ENCODE measurements around the gene EXOC7.

Gene EXOC7

DNA sequence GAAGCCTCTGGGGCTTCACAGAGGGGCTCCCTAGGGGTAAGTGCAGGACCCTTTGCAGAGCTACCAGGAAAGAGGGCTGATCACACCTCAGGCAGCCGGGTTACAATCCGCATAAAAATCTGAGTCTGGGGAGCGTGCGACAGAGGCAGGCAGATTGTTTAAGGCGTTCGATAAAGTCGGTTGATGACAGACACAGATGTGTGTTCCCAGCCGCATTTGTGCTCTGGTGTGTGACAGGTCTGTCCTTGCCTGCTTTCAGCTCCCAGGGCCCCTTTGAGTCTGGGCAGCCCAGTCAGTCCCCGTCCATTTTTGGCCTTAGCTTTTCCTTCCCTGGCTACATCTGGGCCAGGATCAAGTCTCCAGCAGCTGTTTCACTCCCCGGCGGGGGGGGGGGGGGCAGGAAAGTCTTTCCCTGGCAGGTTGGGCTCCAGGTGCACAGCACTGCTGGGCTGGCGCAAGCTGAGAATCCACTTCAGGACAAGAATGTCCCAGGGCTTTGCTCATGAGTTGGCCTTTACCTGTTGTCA, 25.9 kb downstream of the EXOC7 start:
- Histone ChIP-seq H3K79me2 (ENCODE audit: insufficient read depth, low read length) (peaks cover 4% of the 10 kb centered on the region), H3K4me2 (ENCODE audit: insufficient read depth, low read length) (no peak overlapping the region), H3K9me3 (ENCODE audit: insufficient read depth, low read length, severe bottlenecking) (no peaks in the 10 kb centered on the region), H3K27me3 (ENCODE audit: insufficient read depth, low read length, poor library complexity) (no peaks in the 10 kb centered on the region), H3K9ac (ENCODE audit: low read depth, low read length) (no peak overlapping the region), H3K36me3 (ENCODE audit: insufficient read depth, low read length) (peaks cover 3% of the 10 kb centered on the region), H3K27ac (ENCODE audit: low read length) (no peak overlapping the region), H3K4me1 (ENCODE audit: insufficient read depth, low read length) (peaks cover 16% of the 10 kb centered on the region), H4K20me1 (ENCODE audit: insufficient read depth, low read length) (no peaks in the 10 kb centered on the region; the same call in 1 of the 2 replicates), H3K4me3 (ENCODE audit: low read depth in 1 of 2, low read length in 2 of 2) (no peak overlapping the region), H2AFZ (ENCODE audit: low read depth, low read length) (no peak overlapping the region)
- DNase-seq (no peak), ATAC-seq (ENCODE audit: insufficient read depth, low read depth) (no peak)
- TF ChIP-seq, protein P1, sequence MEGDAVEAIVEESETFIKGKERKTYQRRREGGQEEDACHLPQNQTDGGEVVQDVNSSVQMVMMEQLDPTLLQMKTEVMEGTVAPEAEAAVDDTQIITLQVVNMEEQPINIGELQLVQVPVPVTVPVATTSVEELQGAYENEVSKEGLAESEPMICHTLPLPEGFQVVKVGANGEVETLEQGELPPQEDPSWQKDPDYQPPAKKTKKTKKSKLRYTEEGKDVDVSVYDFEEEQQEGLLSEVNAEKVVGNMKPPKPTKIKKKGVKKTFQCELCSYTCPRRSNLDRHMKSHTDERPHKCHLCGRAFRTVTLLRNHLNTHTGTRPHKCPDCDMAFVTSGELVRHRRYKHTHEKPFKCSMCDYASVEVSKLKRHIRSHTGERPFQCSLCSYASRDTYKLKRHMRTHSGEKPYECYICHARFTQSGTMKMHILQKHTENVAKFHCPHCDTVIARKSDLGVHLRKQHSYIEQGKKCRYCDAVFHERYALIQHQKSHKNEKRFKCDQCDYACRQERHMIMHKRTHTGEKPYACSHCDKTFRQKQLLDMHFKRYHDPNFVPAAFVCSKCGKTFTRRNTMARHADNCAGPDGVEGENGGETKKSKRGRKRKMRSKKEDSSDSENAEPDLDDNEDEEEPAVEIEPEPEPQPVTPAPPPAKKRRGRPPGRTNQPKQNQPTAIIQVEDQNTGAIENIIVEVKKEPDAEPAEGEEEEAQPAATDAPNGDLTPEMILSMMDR (IDR thresholded peaks at IDR 0.05; ENCODE audit: borderline replicate concordance, extremely low read depth, low read length, poor library complexity, severe bottlenecking) = no peak
- TF ChIP-seq EZH2 (IDR thresholded peaks at IDR 0.05; ENCODE audit: borderline replicate concordance, low read depth, low read length, severe bottlenecking) = no peak

DNA sequence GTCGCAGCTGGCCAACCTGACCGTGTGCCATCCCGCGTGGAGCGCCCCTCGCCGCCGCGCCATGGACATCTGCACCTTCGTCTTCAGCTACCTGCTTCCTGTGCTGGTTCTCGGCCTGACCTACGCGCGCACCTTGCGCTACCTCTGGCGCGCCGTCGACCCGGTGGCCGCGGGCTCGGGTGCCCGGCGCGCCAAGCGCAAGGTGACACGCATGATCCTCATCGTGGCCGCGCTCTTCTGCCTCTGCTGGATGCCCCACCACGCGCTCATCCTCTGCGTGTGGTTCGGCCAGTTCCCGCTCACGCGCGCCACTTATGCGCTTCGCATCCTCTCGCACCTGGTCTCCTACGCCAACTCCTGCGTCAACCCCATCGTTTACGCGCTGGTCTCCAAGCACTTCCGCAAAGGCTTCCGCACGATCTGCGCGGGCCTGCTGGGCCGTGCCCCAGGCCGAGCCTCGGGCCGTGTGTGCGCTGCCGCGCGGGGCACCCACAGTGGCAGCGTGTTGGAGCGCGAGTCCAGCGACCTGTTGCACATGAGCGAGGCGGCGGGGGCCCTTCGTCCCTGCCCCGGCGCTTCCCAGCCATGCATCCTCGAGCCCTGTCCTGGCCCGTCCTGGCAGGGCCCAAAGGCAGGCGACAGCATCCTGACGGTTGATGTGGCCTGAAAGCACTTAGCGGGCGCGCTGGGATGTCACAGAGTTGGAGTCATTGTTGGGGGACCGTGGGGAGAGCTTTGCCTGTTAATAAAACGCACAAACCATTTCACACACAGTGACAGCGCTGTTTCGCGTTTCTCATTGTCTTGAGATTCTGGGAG, 26.6 kb downstream of the EXOC7 start:
- Histone ChIP-seq H3K27ac (ENCODE audit: low read length) (no peak overlapping the region), H3K9ac (ENCODE audit: low read depth, low read length) (no peak overlapping the region), H2AFZ (ENCODE audit: low read depth, low read length) (no peak overlapping the region), H3K4me2 (ENCODE audit: insufficient read depth, low read length) (no peak overlapping the region), H4K20me1 (ENCODE audit: insufficient read depth, low read length) (no peaks in the 10 kb centered on the region; the same call in 1 of the 2 replicates), H3K9me3 (ENCODE audit: insufficient read depth, low read length, severe bottlenecking) (no peaks in the 10 kb centered on the region), H3K79me2 (ENCODE audit: insufficient read depth, low read length) (peaks cover 11% of the 10 kb centered on the region), H3K27me3 (ENCODE audit: insufficient read depth, low read length, poor library complexity) (no peaks in the 10 kb centered on the region), H3K4me3 (ENCODE audit: low read depth in 1 of 2, low read length in 2 of 2) (no peak overlapping the region), H3K36me3 (ENCODE audit: insufficient read depth, low read length) (no peaks in the 10 kb centered on the region; the same call in 1 of the 2 replicates), H3K4me1 (ENCODE audit: insufficient read depth, low read length) (peaks cover 17% of the 10 kb centered on the region)
- TF ChIP-seq EZH2 (IDR thresholded peaks at IDR 0.05; ENCODE audit: borderline replicate concordance, low read depth, low read length, severe bottlenecking) = no peak
- TF ChIP-seq, protein P1 (IDR thresholded peaks at IDR 0.05; ENCODE audit: borderline replicate concordance, extremely low read depth, low read length, poor library complexity, severe bottlenecking) = no peak
- no peak for ATAC-seq (ENCODE audit: insufficient read depth, low read depth)
- no peak for DNase-seq

DNA sequence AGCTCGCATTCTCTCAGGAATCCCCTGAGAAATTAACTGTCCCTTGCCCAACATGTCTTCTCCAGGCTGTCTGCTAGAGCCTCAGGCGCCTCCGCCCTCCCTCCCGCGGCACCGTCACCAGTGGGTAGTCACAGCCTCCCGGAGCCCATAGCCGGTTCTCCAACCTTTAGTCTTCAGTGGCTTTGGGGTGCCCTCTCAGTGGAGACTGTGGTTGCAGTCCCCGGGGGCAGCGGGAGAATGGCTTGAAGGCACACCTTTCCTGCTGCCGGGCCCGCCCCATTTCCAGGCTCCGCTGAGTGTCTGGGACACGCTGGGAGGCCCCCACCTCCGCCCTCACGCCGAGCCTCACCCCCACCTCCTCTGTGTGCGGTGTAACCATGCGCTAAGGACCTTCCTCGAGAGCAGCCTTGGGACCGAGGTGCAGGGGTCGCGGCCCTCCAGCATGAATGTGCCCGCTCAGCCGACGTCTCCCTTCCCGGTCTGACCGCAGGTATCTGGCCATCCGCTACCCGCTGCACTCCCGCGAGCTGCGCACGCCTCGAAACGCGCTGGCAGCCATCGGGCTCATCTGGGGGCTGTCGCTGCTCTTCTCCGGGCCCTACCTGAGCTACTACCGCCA, 27.3 kb downstream of the EXOC7 start:
- no peak for DNase-seq
- Histone ChIP-seq H2AFZ (ENCODE audit: low read depth, low read length) (no peak overlapping the region), H3K4me3 (ENCODE audit: low read depth in 1 of 2, low read length in 2 of 2) (no peak overlapping the region)

More for the DNA sequence above, 27.3 kb downstream of the EXOC7 start:
- H3K27me3 ChIP-seq (ENCODE audit: insufficient read depth, low read length, poor library complexity) = no peaks in the 10 kb centered on the region
- no peak overlapping the region for H3K4me2 ChIP-seq (ENCODE audit: insufficient read depth, low read length)
- H3K9ac ChIP-seq (ENCODE audit: low read depth, low read length) = no peak overlapping the region
- ATAC-seq (ENCODE audit: insufficient read depth, low read depth) = no peak
- no peaks in the 10 kb centered on the region; the same call in 1 of the 2 replicates for H3K36me3 ChIP-seq (ENCODE audit: insufficient read depth, low read length)
- peaks cover 2% of the 10 kb centered on the region; the same call in 1 of the 2 replicates for H4K20me1 ChIP-seq (ENCODE audit: insufficient read depth, low read length)
- H3K4me1 ChIP-seq (ENCODE audit: insufficient read depth, low read length) = peaks cover 21% of the 10 kb centered on the region
- TF ChIP-seq, protein P1 (IDR thresholded peaks at IDR 0.05; ENCODE audit: borderline replicate concordance, extremely low read depth, low read length, poor library complexity, severe bottlenecking) = no peak
- TF ChIP-seq EZH2 (IDR thresholded peaks at IDR 0.05; ENCODE audit: borderline replicate concordance, low read depth, low read length, severe bottlenecking) = no peak
- peaks cover 18% of the 10 kb centered on the region for H3K79me2 ChIP-seq (ENCODE audit: insufficient read depth, low read length)
- H3K9me3 ChIP-seq (ENCODE audit: insufficient read depth, low read length, severe bottlenecking) = no peaks in the 10 kb centered on the region
- H3K27ac ChIP-seq (ENCODE audit: low read length) = no peak overlapping the region
